ENCODE results near the gene FBXO44. TPM values are rescaled to one million over a fixed set of nuclear protein-coding genes. Genes with fewer than 3 reads are reported as not detected.

The FBXO44 gene
- total RNA-seq, 2 donors from 2014 or later, result 29.1 to 39.1 TPM

DNA sequence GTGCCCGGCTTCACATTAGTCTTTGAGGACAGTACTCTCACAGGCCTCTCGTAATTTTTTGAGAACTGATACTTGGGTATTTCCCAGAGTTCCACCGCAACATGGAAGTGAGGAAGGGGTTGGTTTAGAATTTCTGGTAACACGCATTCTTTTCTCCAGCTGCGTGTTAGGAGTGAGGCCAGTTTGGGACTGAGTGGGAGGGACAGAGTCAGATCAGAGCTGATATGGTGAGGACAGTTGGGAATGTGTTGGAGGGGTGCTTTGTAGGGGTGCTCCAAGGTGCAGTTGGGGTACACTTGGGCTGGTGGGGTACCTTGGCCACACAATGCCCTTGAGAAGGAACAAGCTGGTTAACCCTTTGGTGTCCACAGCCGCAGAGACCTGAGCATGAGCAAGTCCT is 16.1 kb downstream of the FBXO44 start:
- TF ChIP-seq, protein P1, sequence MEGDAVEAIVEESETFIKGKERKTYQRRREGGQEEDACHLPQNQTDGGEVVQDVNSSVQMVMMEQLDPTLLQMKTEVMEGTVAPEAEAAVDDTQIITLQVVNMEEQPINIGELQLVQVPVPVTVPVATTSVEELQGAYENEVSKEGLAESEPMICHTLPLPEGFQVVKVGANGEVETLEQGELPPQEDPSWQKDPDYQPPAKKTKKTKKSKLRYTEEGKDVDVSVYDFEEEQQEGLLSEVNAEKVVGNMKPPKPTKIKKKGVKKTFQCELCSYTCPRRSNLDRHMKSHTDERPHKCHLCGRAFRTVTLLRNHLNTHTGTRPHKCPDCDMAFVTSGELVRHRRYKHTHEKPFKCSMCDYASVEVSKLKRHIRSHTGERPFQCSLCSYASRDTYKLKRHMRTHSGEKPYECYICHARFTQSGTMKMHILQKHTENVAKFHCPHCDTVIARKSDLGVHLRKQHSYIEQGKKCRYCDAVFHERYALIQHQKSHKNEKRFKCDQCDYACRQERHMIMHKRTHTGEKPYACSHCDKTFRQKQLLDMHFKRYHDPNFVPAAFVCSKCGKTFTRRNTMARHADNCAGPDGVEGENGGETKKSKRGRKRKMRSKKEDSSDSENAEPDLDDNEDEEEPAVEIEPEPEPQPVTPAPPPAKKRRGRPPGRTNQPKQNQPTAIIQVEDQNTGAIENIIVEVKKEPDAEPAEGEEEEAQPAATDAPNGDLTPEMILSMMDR (conservative IDR thresholded peaks at IDR 0.05), result no peak
- H3K27me3 ChIP-seq (ENCODE audit: control insufficient read depth, insufficient read depth, low read length, poor library complexity, severe bottlenecking), result no peaks in the 10 kb centered on the region
- no peaks in the 10 kb centered on the region for H3K4me1 ChIP-seq (ENCODE audit: control insufficient read depth, insufficient read depth, low read length)
- no peak for DNase-seq
- H3K9me3 Mint-ChIP-seq, result no peaks in the 10 kb centered on the region
- H3K4me3 Mint-ChIP-seq, result no peak overlapping the region
- peaks cover 55% of the 10 kb centered on the region for H3K36me3 Mint-ChIP-seq (ENCODE audit: low read depth)
- no peak overlapping the region for H3K27ac Mint-ChIP-seq
- no peak overlapping the region for H3K9ac ChIP-seq (ENCODE audit: extremely low read depth, low read length, poor library complexity, severe bottlenecking)
- H3K4me3 ChIP-seq (ENCODE audit: low read length), result no peak overlapping the region
- H3K9me3 ChIP-seq (ENCODE audit: control insufficient read depth, low read length), result no peaks in the 10 kb centered on the region
- no peak overlapping the region for H3K27ac ChIP-seq (ENCODE audit: low read depth, low read length)
- WGBS, 2 experiments (ENCODE audit: insufficient coverage in 1 of 2, insufficient read length in 1 of 2), result 91 to 100% methylated on average over 5 to 6 of the region's 6 CpGs
- no peaks in the 10 kb centered on the region for H3K4me1 Mint-ChIP-seq
- peaks cover 21% of the 10 kb centered on the region for H3K36me3 ChIP-seq (ENCODE audit: control insufficient read depth, insufficient read depth, low read length)
- H3K27me3 Mint-ChIP-seq (ENCODE audit: insufficient read depth), result no peaks in the 10 kb centered on the region

DNA sequence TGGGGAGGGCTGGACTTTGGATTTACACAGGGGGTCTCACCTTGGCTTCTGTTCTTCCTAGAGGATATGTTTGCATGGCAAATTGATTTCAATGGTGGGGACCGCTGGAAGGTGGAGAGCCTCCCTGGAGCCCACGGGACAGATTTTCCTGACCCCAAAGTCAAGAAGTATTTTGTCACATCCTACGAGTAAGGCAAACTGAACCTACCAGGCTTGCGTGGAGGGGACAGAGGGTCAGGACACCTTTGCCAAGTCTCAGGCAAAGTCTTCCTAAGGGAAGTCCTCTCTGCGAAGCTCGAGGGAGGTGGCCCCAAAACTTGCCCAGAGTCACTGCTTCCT is 16.5 kb downstream of the FBXO44 start:
- Histone ChIP-seq H3K27me3 (ENCODE audit: control insufficient read depth, insufficient read depth, low read length, poor library complexity, severe bottlenecking) (no peaks in the 10 kb centered on the region), H3K4me3 (ENCODE audit: low read length) (no peak overlapping the region), H3K9me3 (ENCODE audit: control insufficient read depth, low read length) (no peaks in the 10 kb centered on the region), H3K36me3 (ENCODE audit: control insufficient read depth, insufficient read depth, low read length) (peaks cover 24% of the 10 kb centered on the region), H3K27ac (ENCODE audit: low read depth, low read length) (no peak overlapping the region), H3K9ac (ENCODE audit: extremely low read depth, low read length, poor library complexity, severe bottlenecking) (no peak overlapping the region), H3K4me1 (ENCODE audit: control insufficient read depth, insufficient read depth, low read length) (no peaks in the 10 kb centered on the region)
- no peak overlapping the region for H3K4me3 Mint-ChIP-seq
- H3K36me3 Mint-ChIP-seq (ENCODE audit: low read depth), result peaks cover 56% of the 10 kb centered on the region
- no peaks in the 10 kb centered on the region for H3K27me3 Mint-ChIP-seq (ENCODE audit: insufficient read depth)
- TF ChIP-seq, protein P1 (conservative IDR thresholded peaks at IDR 0.05), result no peak
- no peak overlapping the region for H3K27ac Mint-ChIP-seq
- H3K4me1 Mint-ChIP-seq, result no peaks in the 10 kb centered on the region
- H3K9me3 Mint-ChIP-seq, result no peaks in the 10 kb centered on the region
- WGBS, 2 experiments (ENCODE audit: insufficient coverage in 1 of 2, insufficient read length in 1 of 2), result 93 to 97% methylated on average over 6 of the region's 6 CpGs
- peak; percentile 42 for DNase-seq

GRCh38 chr1:11671544-11672286 is 17.0 kb downstream of the FBXO44 start:
- no peak overlapping the region for H3K27ac ChIP-seq (ENCODE audit: low read depth, low read length)
- H3K4me1 Mint-ChIP-seq, result no peaks in the 10 kb centered on the region
- no peak overlapping the region for H3K4me3 Mint-ChIP-seq
- TF ChIP-seq, protein P1 (conservative IDR thresholded peaks at IDR 0.05), result no peak
- no peak overlapping the region for H3K27ac Mint-ChIP-seq
- H3K36me3 Mint-ChIP-seq (ENCODE audit: low read depth), result peaks cover 57% of the 10 kb centered on the region
- H3K9ac ChIP-seq (ENCODE audit: extremely low read depth, low read length, poor library complexity, severe bottlenecking), result no peak overlapping the region
- no peaks in the 10 kb centered on the region for H3K9me3 ChIP-seq (ENCODE audit: control insufficient read depth, low read length)
- no peak overlapping the region for H3K4me3 ChIP-seq (ENCODE audit: low read length)
- H3K27me3 Mint-ChIP-seq (ENCODE audit: insufficient read depth), result no peaks in the 10 kb centered on the region
- 87 to 90% methylated on average over 6 to 14 of the region's 14 CpGs for WGBS, 2 experiments (ENCODE audit: insufficient coverage in 1 of 2, insufficient read length in 1 of 2)
- no peaks in the 10 kb centered on the region for H3K27me3 ChIP-seq (ENCODE audit: control insufficient read depth, insufficient read depth, low read length, poor library complexity, severe bottlenecking)
- H3K4me1 ChIP-seq (ENCODE audit: control insufficient read depth, insufficient read depth, low read length), result no peaks in the 10 kb centered on the region
- H3K36me3 ChIP-seq (ENCODE audit: control insufficient read depth, insufficient read depth, low read length), result peaks cover 28% of the 10 kb centered on the region
- DNase-seq, result peak; percentile 48
- no peaks in the 10 kb centered on the region for H3K9me3 Mint-ChIP-seq
